ENCODE results near the gene NIPSNAP2.
"Not testable (repeated sequence)": the region's sequence is repeated elsewhere in the genome, so short reads cannot be mapped to it uniquely, and the experiment has no call there.

Gene NIPSNAP2

GRCh38 chr7:56040730-56041129 lies 76.3 kb downstream of the NIPSNAP2 start:
- ChIA-PET CTCF (interaction anchor here (0.7 to 1.2 kb wide), 3 partner anchors 11 to 399 kb away, joined by 3 read pairs; partner anchors contain the start of genes CCT6A and PSPH), POLR2A (interaction anchor here (0.6 to 1.3 kb wide), 2 partner anchors 10 to 24 kb away, joined by 3 to 5 read pairs; partner anchors contain the start of genes CCT6A and PSPH)
- TF ChIP-seq CTCF (IDR thresholded peaks at IDR 0.05; ENCODE audit: control extremely low read depth, extremely low read depth, low read depth, missing control alignments): no peak
- no peak for DNase-seq (ENCODE audit: extremely low spot score)

GRCh38 chr7:56045758-56046157 lies 81.4 kb downstream of the NIPSNAP2 start:
- DNase-seq (ENCODE audit: extremely low spot score); POLR2A ChIA-PET: not testable (repeated sequence)
- CTCF ChIA-PET: interaction anchor here (1.4 to 2.2 kb wide), 3 partner anchors 12 to 30 kb away, joined by 3 to 5 read pairs (median 5); no protein-coding TSS in a partner anchor

GRCh38 chr7:56046721-56047445 lies 82.5 kb downstream of the NIPSNAP2 start:
- ChIA-PET POLR2A (no interaction called here), CTCF (interaction anchor here (1.4 kb wide), 1 partner anchor 31 kb away, joined by 3 read pairs; no protein-coding TSS in a partner anchor)
- DNase-seq (ENCODE audit: extremely low spot score): no peak
- TF ChIP-seq CTCF (IDR thresholded peaks at IDR 0.05; ENCODE audit: control extremely low read depth, extremely low read depth, low read depth, missing control alignments): no peak

- POLR2A ChIA-PET; DNase-seq (ENCODE audit: extremely low spot score); CTCF ChIA-PET: not testable (repeated sequence)
Observed at GRCh38 chr7:56047446-56048116, 83.2 kb downstream of the NIPSNAP2 start.

- DNase-seq (ENCODE audit: extremely low spot score): no peak
- ChIA-PET POLR2A (no interaction called here), CTCF (no interaction called here)
- no peak for TF ChIP-seq CTCF (IDR thresholded peaks at IDR 0.05; ENCODE audit: control extremely low read depth, extremely low read depth, low read depth, missing control alignments)
Observed at GRCh38 chr7:56048245-56048644, 83.9 kb downstream of the NIPSNAP2 start.

- POLR2A ChIA-PET; CTCF ChIA-PET; DNase-seq (ENCODE audit: extremely low spot score): not testable (repeated sequence)
Observed at GRCh38 chr7:56048763-56049162, 84.4 kb downstream of the NIPSNAP2 start.
